ENCODE measurements around the gene FBXO28.
"Not testable (repeated sequence)": the region's sequence is repeated elsewhere in the genome, so short reads cannot be mapped to it uniquely, and the experiment has no call there.

The FBXO28 gene, protein sequence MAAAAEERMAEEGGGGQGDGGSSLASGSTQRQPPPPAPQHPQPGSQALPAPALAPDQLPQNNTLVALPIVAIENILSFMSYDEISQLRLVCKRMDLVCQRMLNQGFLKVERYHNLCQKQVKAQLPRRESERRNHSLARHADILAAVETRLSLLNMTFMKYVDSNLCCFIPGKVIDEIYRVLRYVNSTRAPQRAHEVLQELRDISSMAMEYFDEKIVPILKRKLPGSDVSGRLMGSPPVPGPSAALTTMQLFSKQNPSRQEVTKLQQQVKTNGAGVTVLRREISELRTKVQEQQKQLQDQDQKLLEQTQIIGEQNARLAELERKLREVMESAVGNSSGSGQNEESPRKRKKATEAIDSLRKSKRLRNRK

GRCh38 chr1:224113918-224114786 is at the start of gene FBXO28:
TSS of gene FBXO28 (plus strand) at chr1:224114111. CDS start at chr1:224114130, 19 bp downstream.
- peak; percentile 90 for DNase-seq

- DNase-seq: no peak
Measured at GRCh38 chr1:224064150-224064549, 49.8 kb upstream of the FBXO28 start.

- DNase-seq: no peak
Measured at GRCh38 chr1:224065455-224065854, 48.5 kb upstream of the FBXO28 start.

DNA sequence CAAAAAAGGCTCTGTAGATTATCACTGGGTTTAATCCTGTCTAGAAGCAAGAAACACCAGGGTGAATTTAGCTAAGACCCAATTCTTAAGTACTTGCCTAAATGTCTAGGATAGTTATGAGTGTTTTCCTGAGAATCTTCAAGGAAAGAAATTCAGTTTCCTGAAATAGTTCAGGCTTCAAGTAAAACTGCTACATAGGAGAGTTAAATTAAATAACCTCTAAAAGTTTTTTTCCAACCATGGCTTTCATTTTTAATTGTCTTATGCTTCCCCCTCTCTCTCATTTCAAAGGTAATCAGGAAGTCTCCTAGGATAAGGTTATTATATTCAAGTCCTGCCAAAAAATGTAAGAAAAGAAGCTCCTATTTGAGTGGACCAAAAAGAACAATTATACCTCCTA is 46.7 kb upstream of the FBXO28 start:
- no peak for DNase-seq

- DNase-seq: no peak
Measured at GRCh38 chr1:224067621-224068457, 46.1 kb upstream of the FBXO28 start.

DNA sequence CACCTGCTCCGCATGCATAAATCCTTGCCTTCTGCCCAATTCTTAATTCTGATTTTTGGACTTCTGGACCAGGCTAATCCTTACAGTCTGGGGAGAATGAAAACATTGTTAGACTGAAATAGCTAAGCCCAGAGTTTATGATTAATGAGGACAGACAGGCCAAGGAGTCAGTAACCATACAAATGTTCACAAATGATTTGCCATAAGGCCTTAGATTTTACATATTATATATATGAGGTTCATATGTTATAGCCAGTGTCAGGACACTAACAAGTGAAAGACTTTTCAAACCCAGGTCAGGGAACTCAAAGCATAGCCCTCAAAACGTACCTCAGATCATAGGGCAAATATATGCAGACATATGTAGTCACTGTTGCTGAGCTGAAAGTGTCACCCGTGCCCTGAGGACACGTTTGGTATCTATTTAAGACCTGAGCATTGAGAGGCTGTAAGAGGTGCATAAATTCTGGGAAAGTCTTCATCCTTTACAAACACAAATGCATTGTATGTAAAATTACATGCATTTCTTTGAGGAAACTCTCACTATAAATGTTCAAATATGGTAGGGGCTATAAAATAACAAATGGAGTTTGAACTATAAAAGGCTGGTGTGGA is 45.3 kb upstream of the FBXO28 start:
- no peak for DNase-seq

DNA sequence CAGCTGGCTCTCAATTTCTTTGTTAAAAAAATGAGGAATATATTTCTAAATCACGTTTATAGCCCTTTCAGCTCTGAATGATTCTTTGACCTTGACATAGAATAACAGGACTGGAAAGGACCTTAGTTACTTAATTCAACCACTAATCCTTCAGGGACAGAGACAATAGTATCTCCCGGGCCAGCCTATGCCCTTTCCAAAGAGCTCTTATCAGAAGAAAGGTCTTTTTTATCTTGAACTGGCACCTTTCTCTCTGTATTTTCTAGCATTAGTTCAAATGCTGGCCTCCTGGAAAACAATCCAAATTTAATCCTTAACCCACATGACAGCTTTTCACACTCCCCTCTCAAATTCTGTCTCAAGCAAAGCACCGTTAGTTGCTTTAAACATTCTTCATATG is 44.8 kb upstream of the FBXO28 start:
- DNase-seq: no peak

DNA sequence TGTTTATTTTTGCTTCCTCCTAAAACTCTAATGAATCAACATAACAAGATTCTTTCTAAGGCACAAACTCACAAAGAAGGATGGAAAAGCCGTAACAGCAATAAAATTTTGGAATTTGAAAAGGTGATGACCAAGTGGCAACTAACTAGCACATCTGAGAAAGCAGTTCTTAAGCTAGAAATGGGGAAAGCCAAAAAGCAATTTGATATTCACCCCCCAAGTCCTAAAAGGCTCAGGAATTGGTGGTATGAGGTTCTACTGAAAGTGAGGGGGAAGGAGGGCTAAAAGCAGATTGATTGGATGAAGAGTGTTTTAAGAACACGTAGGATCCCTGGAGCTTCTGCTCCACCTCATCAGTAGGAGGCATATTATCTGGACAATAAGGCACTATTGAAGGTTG is 43.4 kb upstream of the FBXO28 start:
- no peak for DNase-seq

DNA sequence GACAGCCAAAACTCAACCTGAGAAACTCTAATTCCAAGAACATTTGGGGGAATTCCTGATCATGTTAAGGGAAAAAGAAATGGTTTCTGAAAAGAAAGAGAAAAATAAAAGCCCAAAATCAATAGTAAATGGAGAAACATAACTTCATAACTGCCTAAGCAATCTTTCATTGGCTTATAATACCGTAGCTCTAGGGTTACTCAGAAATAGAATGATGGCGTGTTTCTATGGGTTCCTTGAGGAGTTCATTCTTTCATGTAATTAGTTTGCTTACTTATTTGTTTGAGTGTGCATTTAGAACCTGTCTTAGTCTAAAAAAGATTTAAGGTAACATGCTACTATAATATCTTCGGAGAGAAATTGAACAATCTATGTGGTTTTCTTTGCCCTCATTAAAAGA is 37.5 kb upstream of the FBXO28 start:
- DNase-seq: no peak

- not testable (repeated sequence) for DNase-seq
Measured at GRCh38 chr1:224079644-224080043, 34.3 kb upstream of the FBXO28 start.

- no peak for DNase-seq
Measured at GRCh38 chr1:224080115-224080774, 33.7 kb upstream of the FBXO28 start.

GRCh38 chr1:224081604-224082003 is 32.3 kb upstream of the FBXO28 start:
- DNase-seq: no peak

GRCh38 chr1:224082146-224082545 is 31.8 kb upstream of the FBXO28 start:
- DNase-seq: no peak

DNA sequence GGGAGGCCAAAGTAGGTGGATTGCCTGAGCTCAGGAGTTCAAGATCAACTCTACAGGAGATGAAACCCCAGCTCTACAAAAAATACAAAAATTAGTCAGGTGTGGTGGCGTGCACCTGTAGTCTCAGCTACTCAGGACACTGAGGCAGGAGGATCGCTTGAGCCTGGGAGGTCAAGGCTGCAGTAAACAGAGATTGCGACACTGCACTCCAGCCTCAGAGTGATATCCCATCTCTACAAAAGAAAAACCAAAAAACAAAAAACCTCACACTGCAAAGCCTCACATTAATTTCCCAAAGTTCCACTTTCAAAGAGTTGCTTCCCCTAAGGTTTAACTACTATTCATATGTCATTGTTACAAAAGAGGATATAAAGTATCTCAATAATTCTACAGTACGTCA is 29.0 kb upstream of the FBXO28 start:
- no peak for DNase-seq

- DNase-seq: no peak
Measured at GRCh38 chr1:224085421-224086108, 28.3 kb upstream of the FBXO28 start.

DNA sequence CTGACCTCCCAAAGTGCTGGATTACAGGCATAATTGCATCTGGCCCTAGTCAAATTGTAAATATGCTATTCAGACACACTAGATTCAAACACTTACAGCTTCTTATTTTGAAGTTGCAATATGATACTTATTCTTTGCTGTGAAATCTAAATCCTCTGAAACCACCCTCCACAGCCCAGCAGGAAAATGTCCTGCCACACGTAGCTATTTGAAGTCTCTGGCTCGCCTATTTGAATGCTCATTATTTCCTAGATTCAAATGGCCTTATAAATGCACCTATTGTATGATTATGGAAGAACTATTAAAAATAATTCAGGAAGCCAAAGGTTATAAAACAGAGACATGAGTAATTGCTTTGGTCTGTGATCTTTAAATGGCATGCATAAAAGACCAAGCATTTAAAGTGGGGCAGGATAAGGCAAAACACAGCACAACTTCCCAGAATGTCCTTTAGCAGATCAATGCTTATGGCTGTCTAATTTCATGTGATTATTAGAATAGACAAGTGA is 26.6 kb upstream of the FBXO28 start:
- no peak for DNase-seq

DNA sequence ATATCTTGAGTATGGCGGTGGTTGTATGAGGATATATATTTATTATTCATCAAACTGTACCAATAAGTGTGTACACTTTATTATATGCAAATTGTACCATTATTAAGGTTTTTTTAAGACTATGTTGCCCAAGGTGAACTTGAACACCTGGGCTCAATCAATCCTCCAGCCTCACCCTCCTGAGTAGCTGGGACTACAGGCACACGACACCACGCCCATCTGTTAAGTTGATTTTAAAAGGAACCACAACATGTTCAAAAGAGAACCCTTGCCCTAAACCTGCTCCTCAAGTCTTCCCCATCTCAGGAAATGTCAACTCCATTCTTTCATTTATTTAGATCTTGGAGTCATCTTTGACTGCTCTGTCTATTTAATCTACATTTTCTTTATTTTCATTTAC is 24.3 kb upstream of the FBXO28 start:
- DNase-seq: no peak

DNA sequence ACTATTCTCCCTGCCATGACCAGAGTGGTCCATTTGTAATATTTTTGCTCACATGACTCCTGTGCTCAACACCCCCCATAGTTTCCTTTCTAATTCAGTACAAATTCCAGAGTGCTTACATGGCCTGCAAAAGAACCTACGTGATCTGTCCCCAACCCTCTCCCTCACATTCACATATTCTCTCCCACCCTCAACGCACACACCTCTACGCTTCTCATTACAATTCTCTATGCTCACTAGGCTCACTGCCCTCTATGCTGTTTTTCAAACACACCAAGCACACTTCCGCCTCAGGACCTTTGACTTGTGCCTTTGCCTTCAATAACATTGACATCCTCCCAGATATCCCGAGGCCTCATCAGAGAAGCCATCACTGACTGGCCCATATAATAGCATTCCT is 23.8 kb upstream of the FBXO28 start:
- DNase-seq: no peak

GRCh38 chr1:224092111-224092510 is 21.8 kb upstream of the FBXO28 start:
- DNase-seq: no peak

- DNase-seq: no peak
Measured at GRCh38 chr1:224092601-224093000, 21.3 kb upstream of the FBXO28 start.

DNA sequence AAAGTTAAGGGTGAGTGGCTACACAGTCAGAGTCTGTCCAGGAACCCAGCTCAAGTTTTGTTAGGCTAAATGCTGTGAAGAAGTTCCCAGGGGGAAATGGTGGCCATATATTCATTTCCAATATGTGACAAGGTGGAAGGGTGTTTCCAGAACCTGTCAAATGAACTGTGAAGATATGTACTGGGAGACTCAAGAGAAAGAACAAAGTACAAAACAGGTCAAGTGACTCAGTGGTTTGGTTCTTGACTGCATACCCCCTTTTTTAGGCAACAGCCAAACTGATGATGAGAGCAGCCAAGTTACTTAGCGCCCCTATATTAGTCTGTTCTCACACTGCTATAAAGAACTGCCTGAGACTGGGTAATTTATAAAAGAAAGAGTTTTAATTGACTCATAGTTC is 18.6 kb upstream of the FBXO28 start:
- DNase-seq: no peak

Data from stimulated activated CD4-positive, alpha-beta T cell treated with anti-CD3 and anti-CD28 coated beads, Interleukin-12 subunit alpha, Interleukin-12 subunit beta, amount 100 ng/mL, for 4 hours (primary cell).